ENCODE data around the gene DHRS3. TPM values are rescaled to one million over a fixed set of nuclear protein-coding genes. Genes with fewer than 3 reads are reported as not detected.

Gene DHRS3
- total and polyA plus RNA-seq, 10 of the 15 experiments (the other 5 are each of a cell fraction or from before 2014, with no cell fraction given): 0.23 to 29.7 (median 1.2) TPM

DNA sequence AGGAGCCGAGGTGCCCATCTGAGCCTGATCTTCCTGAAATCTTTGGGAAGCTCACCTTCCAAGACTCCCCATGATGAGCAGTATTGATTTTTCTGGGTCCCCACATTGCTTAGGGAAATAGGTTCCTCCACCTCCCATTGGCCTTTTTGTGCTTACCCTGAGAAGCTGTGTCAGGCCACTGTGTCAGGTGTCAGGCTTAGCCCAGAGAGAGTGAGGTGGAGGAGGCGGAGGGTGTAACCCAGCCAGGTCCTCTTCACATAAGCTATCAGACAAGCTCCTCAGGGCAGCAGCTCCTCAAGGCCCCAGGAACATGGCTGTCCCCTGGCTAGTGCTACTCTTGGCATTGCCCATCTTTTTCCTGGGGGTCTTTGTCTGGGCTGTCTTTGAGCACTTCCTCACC, 26.2 kb upstream of the DHRS3 start (continued):
- no peak for TF ChIP-seq HDGF (IDR thresholded peaks at IDR 0.05)
- no peak for TF ChIP-seq RFX5 (IDR thresholded peaks at IDR 0.05; ENCODE audit: low read depth, low read length)

DNA sequence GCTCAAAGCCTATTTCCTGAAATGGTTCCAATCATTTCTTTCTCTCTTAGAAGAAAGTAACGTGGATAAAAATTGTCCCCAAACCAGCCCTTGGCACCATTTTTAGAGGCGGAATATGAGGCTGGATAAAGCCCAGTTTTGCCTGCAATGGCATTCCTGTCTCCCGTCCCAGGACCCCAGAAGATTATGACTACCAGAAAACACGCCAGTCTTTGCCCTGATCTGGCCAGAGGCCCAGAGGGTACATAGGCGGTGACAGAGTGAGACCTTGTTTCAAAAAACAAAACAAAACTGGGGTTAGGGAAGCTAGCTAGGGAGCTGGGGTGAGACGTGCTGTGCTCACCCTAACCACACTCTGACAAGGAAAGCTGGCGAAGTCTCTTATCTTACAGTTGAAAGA, 25.8 kb upstream of the DHRS3 start, which contains the start of gene AADACL4:
TSS of gene AADACL4 (plus strand) at position 301 of the 400 bp plus-strand sequence. CDS start 462 bp downstream, outside the sequence.
- POLR2A ChIA-PET: no interaction called here

DNA sequence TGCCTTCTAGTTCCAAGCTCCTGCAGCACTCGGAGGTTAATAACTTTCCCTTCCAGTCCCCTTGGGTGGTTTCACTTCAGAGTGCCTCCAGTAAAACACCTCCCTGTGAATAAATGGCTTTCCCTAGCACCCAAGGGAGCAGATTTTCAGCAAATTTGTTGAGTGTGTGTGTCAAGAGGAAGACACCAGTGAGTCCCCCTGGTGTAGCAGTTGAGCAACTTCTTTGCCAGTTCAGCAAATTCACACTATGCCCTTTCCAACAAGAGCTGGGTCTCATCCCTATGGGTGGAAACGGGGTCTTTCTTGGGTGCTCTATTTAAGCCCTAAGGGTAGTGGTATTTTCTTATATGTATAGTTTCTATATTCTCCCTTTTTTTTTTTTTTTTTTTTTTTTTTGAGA, 25.1 kb upstream of the DHRS3 start:
- H3K9me3 ChIP-seq (replicated peaks; ENCODE audit: control insufficient read depth, insufficient read depth, low read length): peaks cover 8% of the 10 kb centered on the region; the same call in 2 of the 3 replicates
- H3K36me3 ChIP-seq (ENCODE audit: control insufficient read depth in 2 of 2, insufficient read depth in 2 of 2, low read length in 1 of 2): no peaks in the 10 kb centered on the region
- DNase-seq (ENCODE audit: low read depth, low spot score): no peak
- BruUV-seq (replicated peaks): no TSS peak
- WGBS (ENCODE audit: insufficient coverage, insufficient replicate concordance, low lambda C conversion rate, missing lambda C conversion rate): 24% methylated on average over 2 of the region's 2 CpGs
- H3K4me2 ChIP-seq (ENCODE audit: control insufficient read depth, insufficient read depth): no peak overlapping the region
- intact Hi-C loops (cut with micrococcal nuclease; ENCODE audit: unreplicated experiment) (no loop called here), in situ Hi-C loops (cut with MboI) (no loop called here)
- ChIA-PET RAD21 (ENCODE audit: unreplicated experiment) (no interaction called here), CTCF (interaction anchor here (2.3 kb wide), 1 partner anchor 16 kb away, joined by 13 read pairs; no protein-coding TSS in a partner anchor), SMC1A (ENCODE audit: uncharacterized antibody, unreplicated experiment) (no interaction called here), POLR2A (no interaction called here)
- no peak overlapping the region for H2AFZ ChIP-seq (ENCODE audit: control insufficient read depth, low read depth, low read length)
- FAIRE-seq: no peak
- H3K4me1 ChIP-seq (ENCODE audit: control insufficient read depth, insufficient read depth, low read length): no peaks in the 10 kb centered on the region
- no peak for ATAC-seq
- no peaks in the 10 kb centered on the region for H3K27me3 ChIP-seq (replicated peaks in 1 of 2; ENCODE audit: control insufficient read depth in 2 of 2, insufficient read depth in 2 of 2, low read length in 1 of 2)
- H3K27ac ChIP-seq (ENCODE audit: control insufficient read depth, insufficient read depth): no peak overlapping the region
- H3K79me2 ChIP-seq (ENCODE audit: control insufficient read depth, insufficient read depth, low read length): no peaks in the 10 kb centered on the region
- H3K9ac ChIP-seq (ENCODE audit: control insufficient read depth, insufficient read depth, low read length): no peak overlapping the region
- H4K20me1 ChIP-seq (ENCODE audit: control insufficient read depth, insufficient read depth): no peaks in the 10 kb centered on the region
- H3K4me3 ChIP-seq: no peak overlapping the region
- TF ChIP-seq, protein P1, sequence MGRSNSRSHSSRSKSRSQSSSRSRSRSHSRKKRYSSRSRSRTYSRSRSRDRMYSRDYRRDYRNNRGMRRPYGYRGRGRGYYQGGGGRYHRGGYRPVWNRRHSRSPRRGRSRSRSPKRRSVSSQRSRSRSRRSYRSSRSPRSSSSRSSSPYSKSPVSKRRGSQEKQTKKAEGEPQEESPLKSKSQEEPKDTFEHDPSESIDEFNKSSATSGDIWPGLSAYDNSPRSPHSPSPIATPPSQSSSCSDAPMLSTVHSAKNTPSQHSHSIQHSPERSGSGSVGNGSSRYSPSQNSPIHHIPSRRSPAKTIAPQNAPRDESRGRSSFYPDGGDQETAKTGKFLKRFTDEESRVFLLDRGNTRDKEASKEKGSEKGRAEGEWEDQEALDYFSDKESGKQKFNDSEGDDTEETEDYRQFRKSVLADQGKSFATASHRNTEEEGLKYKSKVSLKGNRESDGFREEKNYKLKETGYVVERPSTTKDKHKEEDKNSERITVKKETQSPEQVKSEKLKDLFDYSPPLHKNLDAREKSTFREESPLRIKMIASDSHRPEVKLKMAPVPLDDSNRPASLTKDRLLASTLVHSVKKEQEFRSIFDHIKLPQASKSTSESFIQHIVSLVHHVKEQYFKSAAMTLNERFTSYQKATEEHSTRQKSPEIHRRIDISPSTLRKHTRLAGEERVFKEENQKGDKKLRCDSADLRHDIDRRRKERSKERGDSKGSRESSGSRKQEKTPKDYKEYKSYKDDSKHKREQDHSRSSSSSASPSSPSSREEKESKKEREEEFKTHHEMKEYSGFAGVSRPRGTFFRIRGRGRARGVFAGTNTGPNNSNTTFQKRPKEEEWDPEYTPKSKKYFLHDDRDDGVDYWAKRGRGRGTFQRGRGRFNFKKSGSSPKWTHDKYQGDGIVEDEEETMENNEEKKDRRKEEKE (IDR thresholded peaks at IDR 0.05): no peak
- TF ChIP-seq CEBPZ (IDR thresholded peaks at IDR 0.05; ENCODE audit: low read depth, low read length) (no peak), CBX3 (IDR thresholded peaks at IDR 0.05; ENCODE audit: borderline replicate concordance, low read depth) (no peak)

More for the DNA sequence above, 25.8 kb upstream of the DHRS3 start, which contains the start of gene AADACL4:
- ATAC-seq (no peak), DNase-seq (ENCODE audit: low read depth, low spot score) (no peak), FAIRE-seq (no peak)
- BruUV-seq (replicated peaks): no TSS peak
- in situ Hi-C loops (cut with MboI): no loop called here
- no peaks in the 10 kb centered on the region for H3K36me3 ChIP-seq (ENCODE audit: control insufficient read depth in 2 of 2, insufficient read depth in 2 of 2, low read length in 1 of 2)
- no peaks in the 10 kb centered on the region for H3K27me3 ChIP-seq (replicated peaks in 1 of 2; ENCODE audit: control insufficient read depth in 2 of 2, insufficient read depth in 2 of 2, low read length in 1 of 2)
- 20% methylated on average over 7 of the region's 7 CpGs for WGBS (ENCODE audit: insufficient coverage, insufficient replicate concordance, low lambda C conversion rate, missing lambda C conversion rate)
- ChIA-PET SMC1A (ENCODE audit: uncharacterized antibody, unreplicated experiment) (no interaction called here), CTCF (interaction anchor here (2.3 kb wide), 1 partner anchor 15 kb away, joined by 13 read pairs; no protein-coding TSS in a partner anchor), RAD21 (ENCODE audit: unreplicated experiment) (no interaction called here)
- intact Hi-C loops (cut with micrococcal nuclease; ENCODE audit: unreplicated experiment): no loop called here
- no peaks in the 10 kb centered on the region for H3K79me2 ChIP-seq (ENCODE audit: control insufficient read depth, insufficient read depth, low read length)
- H3K4me1 ChIP-seq (ENCODE audit: control insufficient read depth, insufficient read depth, low read length): no peaks in the 10 kb centered on the region
- peaks cover 8% of the 10 kb centered on the region; the same call in 2 of the 3 replicates for H3K9me3 ChIP-seq (replicated peaks; ENCODE audit: control insufficient read depth, insufficient read depth, low read length)
- no peak within 1 kb of the TSS for H3K4me2 ChIP-seq (ENCODE audit: control insufficient read depth, insufficient read depth)
- H4K20me1 ChIP-seq (ENCODE audit: control insufficient read depth, insufficient read depth): no peaks in the 10 kb centered on the region
- no peak for TF ChIP-seq ASH2L (IDR thresholded peaks at IDR 0.05; ENCODE audit: borderline replicate concordance, low read depth)
- no peak for TF ChIP-seq JUND (IDR thresholded peaks at IDR 0.05; ENCODE audit: low read depth, low read length)
- TF ChIP-seq SMARCA5 (IDR thresholded peaks at IDR 0.05): no peak
- no peak for TF ChIP-seq SREBF2 (IDR thresholded peaks at IDR 0.05; ENCODE audit: low read length)
- TF ChIP-seq NFYA (IDR thresholded peaks at IDR 0.05; ENCODE audit: borderline replicate concordance, low read depth, low read length): no peak
- no peak for TF ChIP-seq IKZF2 (IDR thresholded peaks at IDR 0.05)
- no peak for TF ChIP-seq ZZZ3 (IDR thresholded peaks at IDR 0.05; ENCODE audit: control insufficient read depth, insufficient read length, low read depth)
- no peak for TF ChIP-seq ZNF217 (IDR thresholded peaks at IDR 0.05)
- TF ChIP-seq SP1 (IDR thresholded peaks at IDR 0.05; ENCODE audit: low read depth, low read length): no peak
- no peak for TF ChIP-seq ZNF384 (IDR thresholded peaks at IDR 0.05; ENCODE audit: borderline replicate concordance, low read depth, low read length)
- H3K27ac ChIP-seq (ENCODE audit: control insufficient read depth, insufficient read depth): no peak within 1 kb of the TSS
- H3K9ac ChIP-seq (ENCODE audit: control insufficient read depth, insufficient read depth, low read length): no peak within 1 kb of the TSS
- no peak within 1 kb of the TSS for H2AFZ ChIP-seq (ENCODE audit: control insufficient read depth, low read depth, low read length)
- no peak within 1 kb of the TSS for H3K4me3 ChIP-seq
